IMR-90 (cell line): Measurements from ENCODE around the gene CCNB2. TPM values are rescaled to one million over a fixed set of nuclear protein-coding genes. Genes with fewer than 3 reads are reported as not detected.

Experiments used
- ATAC-seq: fragments of 200-7000 bp; cut with Tn5 transposase; 2 replicates; pipeline ENCODE4 v1.9.1; 2020; ENCODE audit warnings: low read depth, mild to moderate bottlenecking, moderate library complexity
- BruUV-seq: library from RNA; stranded (reverse); fragments of 400-500 nt; replicated peaks from 2 replicates; lab custom pipeline; 2021; lab: Mats Ljungman, UMichigan
- CTCF ChIA-PET: fragments of 300-600 bp; formaldehyde crosslinking; extraction: SDS; loops from one replicate; lab custom pipeline; 2021; ENCODE audit warnings: antibody characterized with exemption; lab: Yijun Ruan, JAX
- POLR2A ChIA-PET: fragments of 300-600 bp; sonication (Branson Sonifier 250); formaldehyde crosslinking; loops from one replicate; lab custom pipeline; 2022; ENCODE audit warnings: antibody characterized with exemption; ENCODE audit not compliant: unreplicated experiment; lab: Charles Lee
- DNase-seq: peaks from one replicate; pipeline ENCODE4 v3.0.0; 2013
- H2AFZ ChIP-seq: replicated peaks from 2 replicates; pipeline ENCODE3; 2013; ENCODE audit warnings: low read length, mild to moderate bottlenecking; ENCODE audit not compliant: poor library complexity
- H2AK5ac ChIP-seq: 2 replicates; pipeline ENCODE4 v1.6.1; 2013; ENCODE audit warnings: low read depth, low read length, inconsistent platforms
- H2AK9ac ChIP-seq: replicated peaks from 2 replicates; pipeline ENCODE3; 2013; ENCODE audit warnings: mild to moderate bottlenecking, low read depth, low read length, moderate library complexity; ENCODE audit not compliant: poor library complexity
- H2BK120ac ChIP-seq: 2 replicates; pipeline ENCODE4 v1.6.1; 2013; ENCODE audit warnings: low read depth, low read length, inconsistent platforms
- H2BK15ac ChIP-seq: 3 replicates; pipeline ENCODE4 v1.6.1; 2013; ENCODE audit warnings: low read depth, low read length, inconsistent platforms
- H2BK20ac ChIP-seq: 2 replicates; pipeline ENCODE4 v1.6.1; 2013; ENCODE audit warnings: low read depth, mild to moderate bottlenecking, inconsistent platforms, low read length, moderate library complexity
- H2BK5ac ChIP-seq: 2 replicates; pipeline ENCODE4 v1.6.1; 2013; ENCODE audit warnings: mild to moderate bottlenecking, low read depth, low read length, inconsistent platforms; ENCODE audit not compliant: poor library complexity, severe bottlenecking
- H3K14ac ChIP-seq: replicated peaks from 2 replicates; pipeline ENCODE4 v1.6.1; 2013; ENCODE audit warnings: low read depth, low read length, inconsistent platforms
- H3K18ac ChIP-seq: 2 replicates; pipeline ENCODE4 v1.6.1; 2013; ENCODE audit warnings: low read depth, low read length, control low read depth
- H3K23ac ChIP-seq: 2 replicates; pipeline ENCODE4 v1.6.1; 2013; ENCODE audit warnings: low read depth, low read length, inconsistent platforms
- H3K27ac ChIP-seq: 2 replicates; pipeline ENCODE4 v1.5.1; 2013; ENCODE audit warnings: mild to moderate bottlenecking, control low read depth, low read length; ENCODE audit not compliant: insufficient read depth
- H3K27me3 ChIP-seq: 2 replicates; pipeline ENCODE4 v1.6.1; 2013; ENCODE audit warnings: low read length; ENCODE audit not compliant: control insufficient read depth, insufficient read depth
- H3K36me3 ChIP-seq: 2 replicates; pipeline ENCODE4 v1.6.1; 2013; ENCODE audit warnings: low read length, mixed read lengths; ENCODE audit not compliant: control insufficient read depth, insufficient read depth
- H3K4ac ChIP-seq: 2 replicates; pipeline ENCODE4 v1.6.1; 2013; ENCODE audit warnings: low read depth, low read length, inconsistent platforms
- H3K4me1 ChIP-seq: 2 replicates; pipeline ENCODE4 v1.6.1; 2013; ENCODE audit warnings: low read length, mixed read lengths; ENCODE audit not compliant: control insufficient read depth, insufficient read depth
- H3K4me2 ChIP-seq: 2 replicates; pipeline ENCODE4 v1.6.1; 2013; ENCODE audit warnings: low read depth, mild to moderate bottlenecking, control low read depth, low read length, moderate library complexity
- H3K4me3 ChIP-seq: 2 replicates; pipeline ENCODE4 v1.5.1; 2013; ENCODE audit warnings: low read depth, mild to moderate bottlenecking, control low read depth, low read length, moderate library complexity; ENCODE audit not compliant: insufficient read depth
- H3K56ac ChIP-seq: 2 replicates; pipeline ENCODE4 v1.6.1; 2013; ENCODE audit warnings: low read length, inconsistent platforms; ENCODE audit not compliant: insufficient read depth; ENCODE audit errors: extremely low read depth
- H3K79me1 ChIP-seq, 2 experiments: 2 replicates each; pipeline ENCODE4 v1.6.1; 2013; ENCODE audit warnings: low read length in 2 of 2, inconsistent platforms in 1 of 2, low read depth in 1 of 2
- H3K9ac ChIP-seq: 2 replicates; pipeline ENCODE4 v1.6.1; 2013; ENCODE audit warnings: low read depth, low read length, control low read depth
- H3K9me1 ChIP-seq: 2 replicates; pipeline ENCODE4 v1.6.1; 2013; ENCODE audit warnings: low read length, inconsistent platforms; ENCODE audit not compliant: insufficient read depth
- H3K9me3 ChIP-seq: 2 replicates; pipeline ENCODE4 v1.6.1; 2013; ENCODE audit warnings: low read length; ENCODE audit not compliant: control insufficient read depth, insufficient read depth
- H4K20me1 ChIP-seq: 2 replicates; pipeline ENCODE4 v1.6.1; 2013; ENCODE audit warnings: low read length, inconsistent platforms; ENCODE audit not compliant: insufficient read depth
- H4K5ac ChIP-seq: 2 replicates; pipeline ENCODE4 v1.6.1; 2013; ENCODE audit warnings: mild to moderate bottlenecking, low read depth, low read length, control low read depth
- H4K8ac ChIP-seq, 2 experiments: 2 replicates each; pipeline ENCODE4 v1.6.1; 2013; ENCODE audit warnings: low read depth in 2 of 2, low read length in 2 of 2, control low read depth in 1 of 2, inconsistent platforms in 1 of 2
- H4K91ac ChIP-seq: 2 replicates; pipeline ENCODE4 v1.6.1; 2013; ENCODE audit warnings: low read depth, low read length, inconsistent platforms; ENCODE audit not compliant: insufficient read depth
- BHLHE40 ChIP-seq: fragments of 150-350 bp; IDR thresholded peaks from 2 replicates; pipeline ENCODE4 v1.6.1; 2016; ENCODE audit warnings: mild to moderate bottlenecking, low read depth, low read length
- CEBPB ChIP-seq: IDR thresholded peaks from 2 replicates; pipeline ENCODE4 v1.6.1; 2012; ENCODE audit warnings: low read depth, low read length, improper control_type of control experiment
- FOS ChIP-seq: fragments of 150-350 bp; IDR thresholded peaks from 2 replicates; pipeline ENCODE4 v1.6.1; 2016; ENCODE audit warnings: low read depth, low read length
- MAFK ChIP-seq: IDR thresholded peaks from 2 replicates; pipeline ENCODE4 v1.6.1; 2012; ENCODE audit warnings: low read depth, low read length, improper control_type of control experiment
- MAZ ChIP-seq: IDR thresholded peaks from 2 replicates; pipeline ENCODE4 v1.6.1; 2012; ENCODE audit warnings: low read depth, mild to moderate bottlenecking, low read length, improper control_type of control experiment, moderate library complexity, borderline replicate concordance
- MXI1 ChIP-seq: IDR thresholded peaks from 2 replicates; pipeline ENCODE4 v1.6.1; 2012; ENCODE audit warnings: low read depth, mild to moderate bottlenecking, low read length, moderate library complexity, borderline replicate concordance
- RFX5 ChIP-seq: IDR thresholded peaks from 2 replicates; pipeline ENCODE4 v1.8.0; 2012; ENCODE audit warnings: low read depth, mild to moderate bottlenecking, low read length, moderate library complexity
- WGBS, 2 experiments: methylation state at CpG; one replicate each; pipeline versions ENCODE4 v1.1.5 to v1.1.7; 2013; ENCODE audit warnings: missing lambda C conversion rate in 2 of 2; ENCODE audit not compliant: insufficient read length in 1 of 2; ENCODE audit errors: extremely low coverage in 2 of 2; 5-methylcytosine and 5-hydroxymethylcytosine counted together
- dilution Hi-C: fragments of 300-500 bp; cut with HindIII; formaldehyde crosslinking; loops from one replicate; pipeline ENCODE4 v1.14.3; 2018; ENCODE audit warnings: low sequenced_read_pairs; ENCODE audit not compliant: unreplicated experiment
- in situ Hi-C: fragments of 300-500 bp; cut with MboI; formaldehyde crosslinking; loops from 3 replicates; pipeline ENCODE4 v1.14.3; 2019; ENCODE audit warnings: low sequenced_read_pairs, inconsistent platforms, mixed read lengths
- intact Hi-C: fragments of 100-400 bp; cut with micrococcal nuclease; formaldehyde crosslinking; loops from 2 replicates; pipeline ENCODE4 v1.10.0; 2022
- polyA plus RNA-seq, 3 experiments: library from polyadenylated mRNA; depleted of rRNA; stranded (reverse); fragments of >200 nt; gene quantifications; 2 replicates each; pipeline ENCODE4 v1.2.3, GENCODE V29; 2012; ENCODE audit warnings: low replicate concordance in 1 of 3
- total RNA-seq: library from RNA; depleted of rRNA; stranded (reverse); fragments of >200 nt; gene quantifications from 2 replicates; pipeline ENCODE4 v1.2.3, GENCODE V29; 2012
- TF ChIP-seq, protein P1 (sequence below): fragments of 150-350 bp; IDR thresholded peaks from 2 replicates; pipeline ENCODE4 v1.6.1; 2016; ENCODE audit warnings: low read depth, mild to moderate bottlenecking, low read length, moderate library complexity, borderline replicate concordance
- TF ChIP-seq, protein P2 (sequence below): fragments of 150-350 bp; IDR thresholded peaks from 2 replicates; pipeline ENCODE4 v1.6.1; 2017; ENCODE audit warnings: mild to moderate bottlenecking, antibody characterized with exemption, low read length, low read depth

The CCNB2 gene
- total and polyA plus RNA-seq, 2 of the 4 experiments (the other 2 are of a cell fraction), result 52.5 to 54.6 TPM

DNA sequence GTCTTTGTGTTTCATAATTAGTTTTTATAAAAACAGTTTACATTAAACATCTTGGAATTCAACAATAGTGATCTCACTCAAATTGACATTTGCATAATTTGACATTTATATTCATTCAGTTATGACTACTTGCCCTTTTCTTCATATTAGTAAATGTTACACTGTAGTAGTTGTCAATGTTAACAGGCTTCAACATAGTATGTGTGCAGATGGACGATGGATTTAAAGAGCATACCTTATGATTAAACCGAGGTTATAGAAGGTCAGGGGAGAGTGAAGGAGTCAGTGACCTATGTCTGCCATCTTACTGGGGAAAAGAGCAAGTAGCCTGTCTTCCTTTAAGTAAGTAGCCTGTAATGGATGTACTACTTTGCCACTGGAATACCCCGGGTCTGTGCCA is 8.5 kb upstream of the CCNB2 start:
- ATAC-seq, result no peak
- dilution Hi-C loops (no loop called here), in situ Hi-C loops (no loop called here), intact Hi-C loops (loop anchor here (5.0 kb wide), 1 partner anchor 396 kb away; no protein-coding TSS in a partner anchor)
- Histone ChIP-seq H3K23ac (no peak overlapping the region), H2AK5ac (no peak overlapping the region), H2BK20ac (no peak overlapping the region), H3K27me3 (no peaks in the 10 kb centered on the region), H3K14ac (no peak overlapping the region), H3K79me1 (peaks cover 0 to 5% of the 10 kb centered on the region in 2 experiments; a peak in 2 of 4 replicates), H2AFZ (no peak overlapping the region), H3K9ac (no peak overlapping the region), H3K36me3 (peaks cover 24% of the 10 kb centered on the region), H2BK120ac (no peak overlapping the region), H4K5ac (no peak overlapping the region), H3K27ac (no peak overlapping the region), H3K4me3 (no peak overlapping the region), H4K8ac (no peak overlapping the region), H3K4me1 (no peaks in the 10 kb centered on the region), H3K4me2 (no peak overlapping the region), H4K20me1 (no peaks in the 10 kb centered on the region), H2BK5ac (no peak overlapping the region), H3K18ac (no peak overlapping the region), H3K56ac (no peak overlapping the region), H3K9me1 (peaks cover 4% of the 10 kb centered on the region; the same call in 1 of the 2 replicates), H2AK9ac (no peak overlapping the region), H4K91ac (no peak overlapping the region), H2BK15ac (no peak overlapping the region), H3K4ac (no peak overlapping the region), H3K9me3 (no peaks in the 10 kb centered on the region)
- no peak for TF ChIP-seq MXI1
- TF ChIP-seq, protein P1, sequence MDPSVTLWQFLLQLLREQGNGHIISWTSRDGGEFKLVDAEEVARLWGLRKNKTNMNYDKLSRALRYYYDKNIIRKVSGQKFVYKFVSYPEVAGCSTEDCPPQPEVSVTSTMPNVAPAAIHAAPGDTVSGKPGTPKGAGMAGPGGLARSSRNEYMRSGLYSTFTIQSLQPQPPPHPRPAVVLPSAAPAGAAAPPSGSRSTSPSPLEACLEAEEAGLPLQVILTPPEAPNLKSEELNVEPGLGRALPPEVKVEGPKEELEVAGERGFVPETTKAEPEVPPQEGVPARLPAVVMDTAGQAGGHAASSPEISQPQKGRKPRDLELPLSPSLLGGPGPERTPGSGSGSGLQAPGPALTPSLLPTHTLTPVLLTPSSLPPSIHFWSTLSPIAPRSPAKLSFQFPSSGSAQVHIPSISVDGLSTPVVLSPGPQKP, result no peak
- no peak for TF ChIP-seq BHLHE40
- no peak for TF ChIP-seq RFX5
- TF ChIP-seq MAFK, result no peak
- no peak for TF ChIP-seq CEBPB
- TF ChIP-seq FOS, result no peak
- TF ChIP-seq, protein P2, sequence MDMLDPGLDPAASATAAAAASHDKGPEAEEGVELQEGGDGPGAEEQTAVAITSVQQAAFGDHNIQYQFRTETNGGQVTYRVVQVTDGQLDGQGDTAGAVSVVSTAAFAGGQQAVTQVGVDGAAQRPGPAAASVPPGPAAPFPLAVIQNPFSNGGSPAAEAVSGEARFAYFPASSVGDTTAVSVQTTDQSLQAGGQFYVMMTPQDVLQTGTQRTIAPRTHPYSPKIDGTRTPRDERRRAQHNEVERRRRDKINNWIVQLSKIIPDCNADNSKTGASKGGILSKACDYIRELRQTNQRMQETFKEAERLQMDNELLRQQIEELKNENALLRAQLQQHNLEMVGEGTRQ, result no peak
- no peak for TF ChIP-seq MAZ
- no TSS peak for BruUV-seq
- no CpG with 5 or more reads among the region's 3 CpGs for WGBS, 2 experiments
- no peak for DNase-seq
- ChIA-PET POLR2A (no interaction called here), CTCF (interaction anchor here (1.1 kb wide), 1 partner anchor 123 kb away, joined by 3 read pairs; no protein-coding TSS in a partner anchor)
